Activated CD8-positive, alpha-beta memory T cell treated with anti-CD3 and anti-CD28 coated beads, Interleukin-2, amount 50 U/mL, for 4 hours (primary cell): ENCODE measurements around the gene OR6K6.

Source experiments
- DNase-seq: peaks from one replicate; pipeline ENCODE4 v3.0.0-alpha.2; 2020

The OR6K6 gene

DNA sequence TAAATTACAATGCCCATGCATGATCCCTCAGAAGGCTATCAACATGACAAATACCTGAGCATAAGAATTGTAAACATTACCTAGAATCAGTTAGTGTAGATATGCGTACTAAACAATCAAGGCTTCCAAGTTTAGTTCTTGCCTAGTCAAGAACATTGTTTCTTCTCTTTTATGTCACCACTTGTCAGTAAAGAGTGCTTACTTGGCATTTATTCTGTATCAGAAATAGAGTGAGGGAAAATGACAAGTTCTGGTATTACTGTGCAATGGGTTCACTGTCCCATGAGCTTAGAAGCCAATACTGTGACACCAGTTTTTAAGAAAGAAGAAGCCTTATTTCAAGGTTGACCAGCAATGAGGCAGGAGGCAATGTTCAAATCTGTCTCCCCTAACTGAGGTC, 49.2 kb downstream of the OR6K6 start:
- no peak for DNase-seq
